ENCODE measurements around the gene CDH18. TPM values are rescaled to one million over a fixed set of nuclear protein-coding genes. Genes with fewer than 3 reads are reported as not detected.

Gene CDH18
- total and polyA plus RNA-seq, 2 of the 13 experiments (the other 11 are each of a cell fraction or from before 2014, with no cell fraction given): not detected

DNA sequence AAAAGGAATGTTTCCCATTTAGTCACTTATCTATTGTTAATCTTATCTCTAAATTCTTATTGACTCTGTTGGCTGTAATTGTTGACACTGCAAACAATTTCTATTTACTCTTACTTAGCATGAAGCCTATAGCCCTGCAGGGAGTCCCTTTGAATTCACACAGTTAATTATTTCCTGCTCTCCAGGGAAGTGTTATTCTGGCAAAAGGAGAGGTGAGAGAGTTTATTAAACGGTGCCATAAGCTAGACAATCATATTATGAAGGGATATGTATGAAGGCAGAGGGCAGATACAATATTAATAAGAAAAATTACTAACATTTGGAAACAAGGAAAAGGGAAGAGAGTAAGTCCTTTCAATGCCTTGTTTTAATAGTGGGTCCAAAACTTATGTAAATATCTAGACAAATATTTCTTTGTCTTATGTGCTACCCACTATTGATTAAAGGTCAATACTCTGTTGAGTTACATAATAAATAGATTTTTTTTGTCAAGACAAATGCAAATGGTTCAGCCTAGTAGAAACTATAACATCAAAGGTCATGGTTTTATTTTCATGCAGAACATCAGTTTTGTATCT, 107.1 kb downstream of the CDH18 start (continued):
- TF ChIP-seq ARID5B (CRISPR knock-in tag; IDR thresholded peaks at IDR 0.05) (peak; percentile 91), ZNF652 (CRISPR knock-in tag; IDR thresholded peaks at IDR 0.05; ENCODE audit: borderline replicate concordance, low read depth) (peak; percentile 52; the same call in 1 of the 2 replicates), ZNF253 (CRISPR knock-in tag; IDR thresholded peaks at IDR 0.05; ENCODE audit: borderline replicate concordance) (no peak), MBD4 (IDR thresholded peaks at IDR 0.05; ENCODE audit: borderline replicate concordance, low read length) (peak; percentile 95; the same call in 1 of the 2 replicates), KLF16 (CRISPR knock-in tag; IDR thresholded peaks at IDR 0.05) (peak in 1 of 2 experiments; percentile 53; a peak in 1 of 4 replicates), BHLHE40 (IDR thresholded peaks at IDR 0.05; ENCODE audit: low read length) (no peak), ZNF432 (CRISPR knock-in tag; IDR thresholded peaks at IDR 0.05; ENCODE audit: borderline replicate concordance) (no peak), ZBTB20 (CRISPR knock-in tag; IDR thresholded peaks at IDR 0.05; ENCODE audit: borderline replicate concordance, low read depth) (peak; percentile 62; the same call in 1 of the 2 replicates), AKAP8 (CRISPR knock-in tag; IDR thresholded peaks at IDR 0.05) (no peak), ELF3 (CRISPR knock-in tag; IDR thresholded peaks at IDR 0.05) (peak; percentile 81), ZNF512B (CRISPR knock-in tag; IDR thresholded peaks at IDR 0.05; ENCODE audit: borderline replicate concordance) (no peak), ZNF570 (CRISPR knock-in tag; IDR thresholded peaks at IDR 0.05; ENCODE audit: borderline replicate concordance) (no peak), ZNF605 (CRISPR knock-in tag; IDR thresholded peaks at IDR 0.05) (no peak), ZSCAN25 (CRISPR knock-in tag; IDR thresholded peaks at IDR 0.05) (no peak), ZNF513 (CRISPR knock-in tag; conservative IDR thresholded peaks at IDR 0.05) (no peak), JDP2 (CRISPR knock-in tag; IDR thresholded peaks at IDR 0.05; ENCODE audit: borderline replicate concordance) (no peak), RELA (CRISPR knock-in tag; IDR thresholded peaks at IDR 0.05) (no peak), E2F1 (CRISPR knock-in tag; IDR thresholded peaks at IDR 0.05) (no peak), POLR2AphosphoS5 (IDR thresholded peaks at IDR 0.05; ENCODE audit: low read depth, low read length) (no peak), SOX5 (CRISPR knock-in tag; IDR thresholded peaks at IDR 0.05; ENCODE audit: borderline replicate concordance) (peak; percentile 87; the same call in 1 of the 2 replicates), ARNT (IDR thresholded peaks at IDR 0.05) (no peak), ZNF3 (CRISPR knock-in tag; IDR thresholded peaks at IDR 0.05) (no peak)
